HG03039 (cell line): ENCODE results near the gene CCNQ.
"Not testable (repeated sequence)": the region's sequence is repeated elsewhere in the genome, so short reads cannot be mapped to it uniquely, and the experiment has no call there.

Experiments used
- ATAC-seq: cut with Tn5 transposase; IDR thresholded peaks from one replicate; pipeline ENCODE4 v1.9.1; 2021; ENCODE audit warnings: mild to moderate bottlenecking, moderate library complexity; ENCODE audit not compliant: unreplicated experiment

Gene CCNQ

GRCh38 chrX:153623310-153624029 is 24.5 kb upstream of the CCNQ start:
- ATAC-seq: no peak

- ATAC-seq: no peak
Measured at GRCh38 chrX:153622661-153623309, 23.8 kb upstream of the CCNQ start.

- no peak for ATAC-seq
Measured at GRCh38 chrX:153621949-153622598, 23.1 kb upstream of the CCNQ start.

GRCh38 chrX:153620576-153620975 is 21.6 kb upstream of the CCNQ start:
- ATAC-seq: no peak

- no peak for ATAC-seq
Measured at GRCh38 chrX:153614818-153615217, 15.9 kb upstream of the CCNQ start.

GRCh38 chrX:153612413-153612812 is 13.5 kb upstream of the CCNQ start:
- no peak for ATAC-seq

- ATAC-seq: no peak
Measured at GRCh38 chrX:153611298-153612095, 12.6 kb upstream of the CCNQ start.

GRCh38 chrX:153610836-153611213 is 11.9 kb upstream of the CCNQ start:
- no peak for ATAC-seq

- ATAC-seq: no peak
Measured at GRCh38 chrX:153609917-153610835, 11.2 kb upstream of the CCNQ start.

- ATAC-seq: no peak
Measured at GRCh38 chrX:153608806-153609205, 9.9 kb upstream of the CCNQ start.

- no peak for ATAC-seq
Measured at GRCh38 chrX:153608376-153608775, 9.4 kb upstream of the CCNQ start.

- no peak for ATAC-seq
Measured at GRCh38 chrX:153606503-153606902, 7.6 kb upstream of the CCNQ start.

GRCh38 chrX:153604666-153605380 is 5.9 kb upstream of the CCNQ start:
- ATAC-seq: not testable (repeated sequence)

GRCh38 chrX:153603131-153603656 is 4.3 kb upstream of the CCNQ start:
- ATAC-seq: no peak

GRCh38 chrX:153602601-153603000 is 3.7 kb upstream of the CCNQ start:
- ATAC-seq: no peak

- no peak for ATAC-seq
Measured at GRCh38 chrX:153601511-153602110, 2.7 kb upstream of the CCNQ start.

- ATAC-seq: no peak
Measured at GRCh38 chrX:153600921-153601320, 2.0 kb upstream of the CCNQ start.

- no peak for ATAC-seq
Measured at GRCh38 chrX:153600032-153600373, 1.1 kb upstream of the CCNQ start.
